IPS-20b (cell line): ENCODE results near the gene KIF1A.
"Not testable (repeated sequence)": the region's sequence is repeated elsewhere in the genome, so short reads cannot be mapped to it uniquely, and the experiment has no call there.

Experiments
- H3K27ac ChIP-seq: one replicate; pipeline ENCODE4 v1.5.1; 2013; ENCODE audit warnings: low read length
- H3K27me3 ChIP-seq: 2 replicates; pipeline ENCODE4 v1.6.1; 2013; ENCODE audit warnings: mild to moderate bottlenecking, low read length, inconsistent platforms; ENCODE audit not compliant: insufficient read depth
- H3K36me3 ChIP-seq: 2 replicates; pipeline ENCODE4 v1.6.1; 2013; ENCODE audit warnings: low read depth, mild to moderate bottlenecking, inconsistent platforms, low read length, moderate library complexity; ENCODE audit not compliant: insufficient read depth
- H3K4me1 ChIP-seq: 2 replicates; pipeline ENCODE4 v1.6.1; 2013; ENCODE audit warnings: mild to moderate bottlenecking, control low read depth, inconsistent platforms, low read length, moderate library complexity; ENCODE audit not compliant: insufficient read depth
- H3K4me3 ChIP-seq: 2 replicates; pipeline ENCODE4 v1.5.1; 2013; ENCODE audit warnings: mild to moderate bottlenecking, low read length, inconsistent platforms
- H3K9ac ChIP-seq: 2 replicates; pipeline ENCODE4 v1.6.1; 2013; ENCODE audit warnings: low read depth, mild to moderate bottlenecking, inconsistent platforms, low read length, moderate library complexity
- H3K9me3 ChIP-seq: 2 replicates; pipeline ENCODE4 v1.6.1; 2013; ENCODE audit warnings: mild to moderate bottlenecking, low read depth, low read length, inconsistent platforms; ENCODE audit not compliant: insufficient read depth

KIF1A gene

GRCh38 chr2:240692583-240693561 lies 127.1 kb downstream of the KIF1A start:
- H3K4me3 ChIP-seq, H3K4me1 ChIP-seq, H3K9me3 ChIP-seq, H3K27me3 ChIP-seq, H3K9ac ChIP-seq, H3K27ac ChIP-seq, H3K36me3 ChIP-seq: not testable (repeated sequence)

GRCh38 chr2:240691631-240692420 lies 128.2 kb downstream of the KIF1A start, which contains the start of gene AQP12A:
AQP12A (plus strand) TSS chr2:240691866; CDS start chr2:240691914, 48 bp downstream.
- H3K27ac ChIP-seq, H3K4me3 ChIP-seq, H3K36me3 ChIP-seq, H3K27me3 ChIP-seq, H3K4me1 ChIP-seq, H3K9me3 ChIP-seq, H3K9ac ChIP-seq: not testable (repeated sequence)

GRCh38 chr2:240691075-240691427 lies 129.0 kb downstream of the KIF1A start:
- not testable (repeated sequence) for H3K27ac ChIP-seq, H3K4me1 ChIP-seq, H3K27me3 ChIP-seq, H3K36me3 ChIP-seq, H3K9ac ChIP-seq, H3K9me3 ChIP-seq, H3K4me3 ChIP-seq

- H3K9ac ChIP-seq, H3K27ac ChIP-seq: not testable (repeated sequence)
These were observed 129.5 kb downstream of the KIF1A start for GRCh38 chr2:240690421-240691074.

GRCh38 chr2:240689975-240690374 lies 130.0 kb downstream of the KIF1A start:
- no peak overlapping the region for H3K9ac ChIP-seq
- no peak overlapping the region for H3K27ac ChIP-seq
- H3K27me3 ChIP-seq = no peaks in the 10 kb centered on the region
- no peaks in the 10 kb centered on the region for H3K9me3 ChIP-seq
- no peaks in the 10 kb centered on the region for H3K4me1 ChIP-seq
- no peak overlapping the region for H3K4me3 ChIP-seq
- H3K36me3 ChIP-seq = no peaks in the 10 kb centered on the region

More at GRCh38 chr2:240690421-240691074, 129.5 kb downstream of the KIF1A start:
- H3K9me3 ChIP-seq, H3K4me3 ChIP-seq, H3K4me1 ChIP-seq, H3K27me3 ChIP-seq, H3K36me3 ChIP-seq: not testable (repeated sequence)

GRCh38 chr2:240688553-240688919 lies 131.5 kb downstream of the KIF1A start:
- H3K4me1 ChIP-seq = no peaks in the 10 kb centered on the region
- no peak overlapping the region for H3K4me3 ChIP-seq
- H3K9ac ChIP-seq = no peak overlapping the region
- H3K27ac ChIP-seq = no peak overlapping the region
- no peaks in the 10 kb centered on the region for H3K27me3 ChIP-seq
- H3K9me3 ChIP-seq = no peaks in the 10 kb centered on the region
- H3K36me3 ChIP-seq = no peaks in the 10 kb centered on the region

GRCh38 chr2:240687741-240688552 lies 132.1 kb downstream of the KIF1A start:
- no peak overlapping the region for H3K9ac ChIP-seq
- H3K4me1 ChIP-seq = no peaks in the 10 kb centered on the region
- no peak overlapping the region for H3K4me3 ChIP-seq
- H3K36me3 ChIP-seq = no peaks in the 10 kb centered on the region
- H3K9me3 ChIP-seq = no peaks in the 10 kb centered on the region
- no peaks in the 10 kb centered on the region for H3K27me3 ChIP-seq
- H3K27ac ChIP-seq = no peak overlapping the region

- Histone ChIP-seq H3K4me1 (no peaks in the 10 kb centered on the region), H3K27ac (no peak overlapping the region), H3K9me3 (no peaks in the 10 kb centered on the region), H3K4me3 (no peak overlapping the region), H3K36me3 (no peaks in the 10 kb centered on the region), H3K9ac (no peak overlapping the region), H3K27me3 (no peaks in the 10 kb centered on the region)
These were observed 132.8 kb downstream of the KIF1A start for GRCh38 chr2:240687045-240687740.

- Histone ChIP-seq H3K4me3 (no peak overlapping the region), H3K27me3 (no peaks in the 10 kb centered on the region), H3K36me3 (no peaks in the 10 kb centered on the region), H3K4me1 (no peaks in the 10 kb centered on the region), H3K27ac (no peak overlapping the region), H3K9ac (no peak overlapping the region), H3K9me3 (no peaks in the 10 kb centered on the region)
These were observed 133.6 kb downstream of the KIF1A start for GRCh38 chr2:240686460-240686859.

- Histone ChIP-seq H3K9ac (no peak overlapping the region), H3K9me3 (no peaks in the 10 kb centered on the region), H3K27me3 (no peaks in the 10 kb centered on the region), H3K4me3 (no peak overlapping the region), H3K27ac (no peak overlapping the region), H3K4me1 (no peaks in the 10 kb centered on the region), H3K36me3 (no peaks in the 10 kb centered on the region)
These were observed 134.1 kb downstream of the KIF1A start for GRCh38 chr2:240685771-240686371.
